Keratinocyte (primary cell): Measurements from ENCODE around the gene MRGPRX3.

Source experiments
- EZH2 ChIP-seq: IDR thresholded peaks from one replicate; pipeline ENCODE4 v1.6.1; 2012; ENCODE audit warnings: inconsistent platforms, mild to moderate bottlenecking, low read length, moderate library complexity
- TF ChIP-seq, protein P1 (sequence below), 3 experiments: IDR thresholded peaks in 1 of 3; conservative IDR thresholded peaks in 1 of 3; optimal IDR thresholded peaks in 1 of 3; 2 replicates in 2 of 3; 3 replicates in 1 of 3; pipeline versions ENCODE3 to v1.5.1; 2011; ENCODE audit warnings: low read length in 3 of 3, mild to moderate bottlenecking in 3 of 3, moderate library complexity in 2 of 3, control low read depth in 1 of 3, inconsistent platforms in 1 of 3; ENCODE audit not compliant: insufficient read depth in 2 of 3; ENCODE audit errors: extremely low read depth in 1 of 3

DNA sequence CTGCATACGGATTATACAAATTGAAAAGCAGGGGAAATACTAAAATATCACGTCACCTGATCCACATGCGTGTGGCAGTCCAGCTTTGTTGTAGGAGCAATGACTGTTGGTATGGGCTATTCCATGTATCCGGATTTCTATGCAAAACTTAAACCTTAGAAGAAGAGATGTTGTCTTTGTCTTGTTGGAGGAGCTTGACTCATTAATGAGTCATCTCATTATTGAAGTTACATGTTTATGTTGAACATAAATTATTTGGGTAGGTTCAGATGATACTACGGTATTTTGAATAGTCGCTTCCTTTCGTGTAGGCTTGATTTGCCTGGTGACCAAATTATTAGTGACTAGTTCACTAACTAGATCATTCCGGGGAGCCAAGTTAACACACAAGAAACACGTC, 25.7 kb upstream of the MRGPRX3 start:
- TF ChIP-seq, protein P1, sequence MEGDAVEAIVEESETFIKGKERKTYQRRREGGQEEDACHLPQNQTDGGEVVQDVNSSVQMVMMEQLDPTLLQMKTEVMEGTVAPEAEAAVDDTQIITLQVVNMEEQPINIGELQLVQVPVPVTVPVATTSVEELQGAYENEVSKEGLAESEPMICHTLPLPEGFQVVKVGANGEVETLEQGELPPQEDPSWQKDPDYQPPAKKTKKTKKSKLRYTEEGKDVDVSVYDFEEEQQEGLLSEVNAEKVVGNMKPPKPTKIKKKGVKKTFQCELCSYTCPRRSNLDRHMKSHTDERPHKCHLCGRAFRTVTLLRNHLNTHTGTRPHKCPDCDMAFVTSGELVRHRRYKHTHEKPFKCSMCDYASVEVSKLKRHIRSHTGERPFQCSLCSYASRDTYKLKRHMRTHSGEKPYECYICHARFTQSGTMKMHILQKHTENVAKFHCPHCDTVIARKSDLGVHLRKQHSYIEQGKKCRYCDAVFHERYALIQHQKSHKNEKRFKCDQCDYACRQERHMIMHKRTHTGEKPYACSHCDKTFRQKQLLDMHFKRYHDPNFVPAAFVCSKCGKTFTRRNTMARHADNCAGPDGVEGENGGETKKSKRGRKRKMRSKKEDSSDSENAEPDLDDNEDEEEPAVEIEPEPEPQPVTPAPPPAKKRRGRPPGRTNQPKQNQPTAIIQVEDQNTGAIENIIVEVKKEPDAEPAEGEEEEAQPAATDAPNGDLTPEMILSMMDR (optimal IDR thresholded peaks at IDR 0.05 in 1 of 3, IDR thresholded peaks at IDR 0.05 in 1 of 3, conservative IDR thresholded peaks at IDR 0.05 in 1 of 3; ENCODE audit: extremely low read depth in 1 of 3, insufficient read depth in 2 of 3, low read length in 3 of 3): no peak
- no peak for TF ChIP-seq EZH2
